ENCODE data around the gene ABCA5. TPM values are rescaled to one million over a fixed set of nuclear protein-coding genes. Genes with fewer than 3 reads are reported as not detected.
A peak's percentile ranks its signal among the peaks of the same experiment; 100 is the strongest.

The ABCA5 gene
- polyA plus RNA-seq, 3 donors, result 0.50 to 3.1 (median 0.73) TPM

DNA sequence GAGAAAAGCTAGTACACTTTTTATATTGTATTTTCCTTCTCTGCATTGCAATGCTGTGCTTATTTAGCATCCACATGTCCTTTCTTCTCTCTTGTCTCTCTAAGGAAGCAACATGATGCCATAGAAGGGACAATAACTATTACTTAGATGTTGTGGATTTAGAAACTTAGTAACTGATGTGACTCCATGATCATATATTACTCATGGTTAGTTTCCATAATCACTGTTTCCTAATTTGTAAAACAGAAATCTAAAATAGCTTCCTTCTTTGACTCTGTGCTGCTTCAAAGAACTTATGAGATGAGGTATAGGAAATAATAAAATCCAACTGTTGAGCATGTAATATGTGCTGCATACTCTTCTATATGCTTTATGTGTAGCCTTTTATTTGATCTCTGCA is 6.6 kb upstream of the ABCA5 start:
- no peak overlapping the region for H3K9ac ChIP-seq (ENCODE audit: insufficient read depth, low read length, poor library complexity, severe bottlenecking)
- H3K27me3 ChIP-seq (ENCODE audit: control insufficient read depth in 2 of 2, insufficient read depth in 2 of 2, low read length in 2 of 2), result peaks cover 0 to 6% of the 10 kb centered on the region in 2 donors
- no peak overlapping the region for H2AFZ ChIP-seq (ENCODE audit: insufficient read depth, low read depth, low read length, poor library complexity, severe bottlenecking)
- no peak overlapping the region for H3K4me3 Mint-ChIP-seq
- H3K36me3 ChIP-seq (replicated peaks in 1 of 2; ENCODE audit: control insufficient read depth in 1 of 2, insufficient read depth in 2 of 2, low read length in 2 of 2), result no peaks in the 10 kb centered on the region
- TF ChIP-seq, protein P1, sequence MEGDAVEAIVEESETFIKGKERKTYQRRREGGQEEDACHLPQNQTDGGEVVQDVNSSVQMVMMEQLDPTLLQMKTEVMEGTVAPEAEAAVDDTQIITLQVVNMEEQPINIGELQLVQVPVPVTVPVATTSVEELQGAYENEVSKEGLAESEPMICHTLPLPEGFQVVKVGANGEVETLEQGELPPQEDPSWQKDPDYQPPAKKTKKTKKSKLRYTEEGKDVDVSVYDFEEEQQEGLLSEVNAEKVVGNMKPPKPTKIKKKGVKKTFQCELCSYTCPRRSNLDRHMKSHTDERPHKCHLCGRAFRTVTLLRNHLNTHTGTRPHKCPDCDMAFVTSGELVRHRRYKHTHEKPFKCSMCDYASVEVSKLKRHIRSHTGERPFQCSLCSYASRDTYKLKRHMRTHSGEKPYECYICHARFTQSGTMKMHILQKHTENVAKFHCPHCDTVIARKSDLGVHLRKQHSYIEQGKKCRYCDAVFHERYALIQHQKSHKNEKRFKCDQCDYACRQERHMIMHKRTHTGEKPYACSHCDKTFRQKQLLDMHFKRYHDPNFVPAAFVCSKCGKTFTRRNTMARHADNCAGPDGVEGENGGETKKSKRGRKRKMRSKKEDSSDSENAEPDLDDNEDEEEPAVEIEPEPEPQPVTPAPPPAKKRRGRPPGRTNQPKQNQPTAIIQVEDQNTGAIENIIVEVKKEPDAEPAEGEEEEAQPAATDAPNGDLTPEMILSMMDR (IDR thresholded peaks at IDR 0.05), result no peak
- H3K79me2 ChIP-seq (ENCODE audit: insufficient read depth, low read length), result no peaks in the 10 kb centered on the region
- H3K27ac ChIP-seq (ENCODE audit: low read depth in 1 of 2, low read length in 2 of 2), result no peak overlapping the region
- H3K27me3 Mint-ChIP-seq (ENCODE audit: low read depth in 3 of 3), result peaks cover 0 to 9% (median 4%) of the 10 kb centered on the region in 3 donors
- no peaks in the 10 kb centered on the region for H3K4me1 Mint-ChIP-seq
- no peak overlapping the region for H3K4me3 ChIP-seq (replicated peaks in 1 of 3; ENCODE audit: low read depth in 2 of 3, low read length in 3 of 3)
- no peaks in the 10 kb centered on the region for H3K36me3 Mint-ChIP-seq
- H3K4me1 ChIP-seq (ENCODE audit: control insufficient read depth in 1 of 2, insufficient read depth in 2 of 2, low read length in 2 of 2), result no peaks in the 10 kb centered on the region
- peak overlapping the region in 1 of 7 donors; percentile 4 for H3K27ac Mint-ChIP-seq
- intact Hi-C loops (cut with micrococcal nuclease), result no loop called here
- H4K20me1 ChIP-seq (ENCODE audit: insufficient read depth, low read length), result no peaks in the 10 kb centered on the region
- DNase-seq, result no peak
- no peak overlapping the region for H3K4me2 ChIP-seq (replicated peaks; ENCODE audit: extremely low read depth, low read length, poor library complexity, severe bottlenecking)
- H3K9me3 Mint-ChIP-seq, result peaks cover 0 to 5% (median 0%) of the 10 kb centered on the region in 7 donors
- no peaks in the 10 kb centered on the region for H3K9me3 ChIP-seq (replicated peaks in 1 of 2; ENCODE audit: control insufficient read depth in 1 of 2, insufficient read depth in 1 of 2, low read length in 2 of 2)

DNA sequence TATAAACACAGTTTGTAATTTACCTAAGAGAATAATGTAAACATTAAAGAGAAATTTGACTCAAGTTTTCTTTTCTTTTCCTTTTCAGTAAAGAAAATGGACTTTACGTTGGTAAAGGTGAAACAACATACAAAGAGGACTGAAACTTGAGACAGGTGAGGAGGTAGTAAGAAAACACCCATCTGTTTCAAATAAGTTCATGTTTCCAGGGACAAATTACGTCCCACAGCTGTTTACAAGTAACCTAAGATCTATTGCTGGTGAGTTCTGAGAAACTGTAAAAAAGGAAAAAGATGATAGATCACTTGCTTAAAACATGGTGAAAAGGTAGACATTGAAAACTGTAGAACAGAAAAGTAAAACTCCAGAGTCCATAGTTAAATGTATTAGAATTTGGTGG is 4.8 kb upstream of the ABCA5 start:
- H3K27me3 ChIP-seq (ENCODE audit: control insufficient read depth in 2 of 2, insufficient read depth in 2 of 2, low read length in 2 of 2), result peaks cover 0 to 6% of the 10 kb centered on the region in 2 donors
- Mint-ChIP-seq H3K27me3 (ENCODE audit: low read depth in 3 of 3) (peaks cover 3 to 14% (median 4%) of the 10 kb centered on the region in 3 donors), H3K36me3 (no peaks in the 10 kb centered on the region), H3K4me1 (peaks cover 8% of the 10 kb centered on the region), H3K4me3 (no peak overlapping the region), H3K9me3 (peaks cover 0 to 3% (median 0%) of the 10 kb centered on the region in 7 donors), H3K27ac (no peak overlapping the region)
- H2AFZ ChIP-seq (ENCODE audit: insufficient read depth, low read depth, low read length, poor library complexity, severe bottlenecking), result no peak overlapping the region
- no peak overlapping the region for H3K27ac ChIP-seq (ENCODE audit: low read depth in 1 of 2, low read length in 2 of 2)
- DNase-seq, result no peak
- H4K20me1 ChIP-seq (ENCODE audit: insufficient read depth, low read length), result no peaks in the 10 kb centered on the region
- H3K4me1 ChIP-seq (ENCODE audit: control insufficient read depth in 1 of 2, insufficient read depth in 2 of 2, low read length in 2 of 2), result peaks cover 3 to 10% of the 10 kb centered on the region in 2 donors
- no peaks in the 10 kb centered on the region for H3K36me3 ChIP-seq (replicated peaks in 1 of 2; ENCODE audit: control insufficient read depth in 1 of 2, insufficient read depth in 2 of 2, low read length in 2 of 2)
- H3K4me3 ChIP-seq (replicated peaks in 1 of 3; ENCODE audit: low read depth in 2 of 3, low read length in 3 of 3), result no peak overlapping the region
- TF ChIP-seq, protein P1 (IDR thresholded peaks at IDR 0.05), result no peak
- intact Hi-C loops (cut with micrococcal nuclease), result no loop called here
- no CpG with 5 or more reads among the region's 2 CpGs for WGBS (ENCODE audit: insufficient coverage)
- H3K9ac ChIP-seq (ENCODE audit: insufficient read depth, low read length, poor library complexity, severe bottlenecking), result no peak overlapping the region
- H3K9me3 ChIP-seq (replicated peaks in 1 of 2; ENCODE audit: control insufficient read depth in 1 of 2, insufficient read depth in 1 of 2, low read length in 2 of 2), result no peaks in the 10 kb centered on the region
- H3K79me2 ChIP-seq (ENCODE audit: insufficient read depth, low read length), result no peaks in the 10 kb centered on the region
- no peak overlapping the region for H3K4me2 ChIP-seq (replicated peaks; ENCODE audit: extremely low read depth, low read length, poor library complexity, severe bottlenecking)

Data from CD14-positive monocyte (primary cell).